ENCODE results near the gene TBC1D22A. TPM values are rescaled to one million over a fixed set of nuclear protein-coding genes. Genes with fewer than 3 reads are reported as not detected.

TBC1D22A gene
- total and polyA plus RNA-seq, 9 of the 15 experiments (the other 6 are each of a cell fraction or from before 2014, with no cell fraction given): 0.20 to 11.5 (median 5.2) TPM

DNA sequence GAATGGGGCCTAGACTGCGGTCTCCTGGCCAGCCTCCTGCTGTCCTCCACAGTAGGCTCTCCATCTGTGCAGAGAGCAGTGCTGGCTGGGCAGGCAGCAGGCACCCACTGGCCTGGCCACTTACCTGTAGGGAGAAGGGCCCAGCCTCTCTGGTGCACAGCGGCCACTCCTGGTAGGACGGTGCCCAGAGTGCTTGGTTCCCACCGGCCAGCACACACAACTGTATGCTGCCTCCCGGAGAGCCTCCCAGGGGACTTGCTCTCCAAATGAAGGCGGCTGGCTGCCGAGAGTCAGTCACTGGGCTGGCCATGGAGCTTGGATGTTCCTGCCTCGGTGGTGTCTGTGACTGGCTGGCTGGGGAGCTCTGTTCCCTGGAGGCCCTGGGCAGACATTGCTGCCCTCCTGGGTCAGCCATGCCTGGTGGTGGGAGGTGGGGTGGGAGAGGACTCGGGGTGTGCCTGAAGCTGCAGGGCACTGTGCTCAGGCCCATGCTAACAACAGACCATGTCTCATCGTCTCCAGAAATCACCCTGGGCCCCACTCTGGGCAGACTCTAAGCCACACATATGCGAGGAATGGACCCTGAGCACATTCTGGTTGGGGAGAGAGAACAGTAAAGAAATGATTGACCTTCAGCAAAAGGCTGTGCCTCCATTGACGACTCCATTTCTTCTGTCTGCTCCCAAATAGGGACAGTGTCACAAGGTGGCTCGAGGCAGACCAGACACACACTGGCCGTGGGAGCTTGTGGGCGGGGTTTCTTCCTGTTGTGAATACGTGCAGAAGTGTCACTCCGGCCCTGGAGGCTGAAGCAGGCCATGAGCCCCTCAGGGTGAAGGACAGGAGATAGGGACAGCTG lies 350.8 kb downstream of the TBC1D22A start (continued):
- TF ChIP-seq ZNF384 (IDR thresholded peaks at IDR 0.05; ENCODE audit: low read depth, low read length): no peak

DNA sequence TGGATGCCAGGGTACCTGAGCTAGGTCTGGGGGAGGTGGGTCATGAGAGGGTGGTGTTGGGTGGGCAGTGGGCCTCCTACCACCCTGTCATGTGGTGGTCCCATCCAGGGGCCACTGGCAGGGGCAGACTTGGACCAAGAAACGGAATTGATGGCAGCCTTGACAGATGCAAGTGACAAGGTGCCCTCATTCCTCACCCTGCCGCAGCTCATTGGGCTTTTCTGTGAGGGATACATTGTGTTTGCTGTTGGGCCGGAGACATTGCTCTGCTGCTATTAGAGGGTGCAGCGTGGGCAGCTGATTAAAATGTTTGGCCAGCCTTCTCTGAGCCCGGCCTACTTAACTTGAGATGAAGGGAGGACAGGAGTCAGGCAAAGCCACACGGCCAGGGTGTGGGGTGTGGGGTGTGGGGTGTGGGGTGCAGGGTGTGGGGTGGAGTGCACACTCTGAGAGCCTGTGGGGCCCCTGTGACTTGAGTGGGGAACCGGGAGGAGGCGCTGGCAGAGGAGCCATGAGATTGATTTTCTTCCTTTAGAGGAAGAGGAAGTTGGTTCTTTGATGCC lies 351.5 kb downstream of the TBC1D22A start:
- 89% methylated on average over 1 of the region's 8 CpGs for WGBS (ENCODE audit: insufficient coverage, low coverage, missing lambda C conversion rate)
- no peak for TF ChIP-seq ZNF444 (CRISPR knock-in tag; IDR thresholded peaks at IDR 0.05)
- H3K27me3 ChIP-seq (ENCODE audit: control insufficient read depth in 2 of 2, insufficient read depth in 2 of 2, low read length in 2 of 2): no peaks in the 10 kb centered on the region
- no peaks in the 10 kb centered on the region for H3K9me1 ChIP-seq (ENCODE audit: control insufficient read depth, insufficient read depth, low read length)
- H3K27ac ChIP-seq (ENCODE audit: extremely low read depth, low read depth, low read length): no peak overlapping the region
- DNase-seq (ENCODE audit: extremely low read depth in 1 of 4, low spot score in 3 of 4): no peak
- H3K4me2 ChIP-seq (ENCODE audit: insufficient read depth, low read length): no peak overlapping the region
- H3K4me3 ChIP-seq: no peak overlapping the region
- in situ Hi-C loops (cut with MboI) (no loop called here), intact Hi-C loops (cut with micrococcal nuclease) (no loop called here)
- no peaks in the 10 kb centered on the region for H3K9me3 ChIP-seq (replicated peaks; ENCODE audit: control insufficient read depth, insufficient read depth, low read depth, low read length)
- H3K79me2 ChIP-seq (ENCODE audit: control insufficient read depth, insufficient read depth, low read length): no peaks in the 10 kb centered on the region
- no TSS peak for BruUV-seq (replicated peaks)
- H3K9ac ChIP-seq (ENCODE audit: insufficient read depth in 1 of 2, low read depth in 2 of 2, low read length in 2 of 2): no peak overlapping the region
- no peak overlapping the region for H2AFZ ChIP-seq (ENCODE audit: low read depth, low read length)
- ChIA-PET CTCF (ENCODE audit: low intra/inter-chr PET ratio) (no interaction called here), POLR2A (interaction anchor here (0.5 kb wide), 1 partner anchor 94 kb away, joined by 3 read pairs; no protein-coding TSS in a partner anchor)
- FAIRE-seq: no peak
- no peaks in the 10 kb centered on the region for H4K20me1 ChIP-seq (replicated peaks; ENCODE audit: control insufficient read depth, insufficient read depth, low read length)
- no peak for ATAC-seq
- peaks cover 0 to 12% of the 10 kb centered on the region in 2 experiments; a peak in 2 of 5 replicates for H3K4me1 ChIP-seq (replicated peaks in 1 of 2; ENCODE audit: control insufficient read depth in 2 of 2, insufficient read depth in 2 of 2, low read length in 2 of 2)
- H3K36me3 ChIP-seq (ENCODE audit: control insufficient read depth, insufficient read depth, low read length): no peaks in the 10 kb centered on the region

All from K562 (cell line).